ENCODE data around the gene CALCOCO1. TPM values are rescaled to one million over a fixed set of nuclear protein-coding genes. Genes with fewer than 3 reads are reported as not detected.

CALCOCO1 gene
- total and polyA plus RNA-seq, 4 donors: 65.5 to 223 (median 75.9) TPM

DNA sequence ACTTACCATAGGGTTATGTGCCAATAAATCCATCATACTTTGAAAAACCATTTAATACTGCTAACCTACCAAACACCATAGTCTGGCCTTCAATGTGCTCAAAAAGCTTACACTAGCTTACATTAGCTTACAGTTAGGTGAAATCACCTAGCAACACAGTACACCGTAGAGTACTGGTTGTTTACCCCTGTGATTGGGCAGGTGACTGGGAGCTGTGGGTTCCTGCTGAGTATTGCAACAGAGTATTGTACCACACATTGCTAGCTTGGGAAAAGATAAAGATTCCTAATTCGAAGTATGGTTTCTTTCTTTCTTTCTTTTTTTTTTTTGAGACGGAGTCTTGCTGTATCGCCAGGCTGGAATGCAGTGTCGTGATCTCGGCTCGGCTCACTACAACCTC, 56.9 kb downstream of the CALCOCO1 start:
- TF ChIP-seq, protein P1, sequence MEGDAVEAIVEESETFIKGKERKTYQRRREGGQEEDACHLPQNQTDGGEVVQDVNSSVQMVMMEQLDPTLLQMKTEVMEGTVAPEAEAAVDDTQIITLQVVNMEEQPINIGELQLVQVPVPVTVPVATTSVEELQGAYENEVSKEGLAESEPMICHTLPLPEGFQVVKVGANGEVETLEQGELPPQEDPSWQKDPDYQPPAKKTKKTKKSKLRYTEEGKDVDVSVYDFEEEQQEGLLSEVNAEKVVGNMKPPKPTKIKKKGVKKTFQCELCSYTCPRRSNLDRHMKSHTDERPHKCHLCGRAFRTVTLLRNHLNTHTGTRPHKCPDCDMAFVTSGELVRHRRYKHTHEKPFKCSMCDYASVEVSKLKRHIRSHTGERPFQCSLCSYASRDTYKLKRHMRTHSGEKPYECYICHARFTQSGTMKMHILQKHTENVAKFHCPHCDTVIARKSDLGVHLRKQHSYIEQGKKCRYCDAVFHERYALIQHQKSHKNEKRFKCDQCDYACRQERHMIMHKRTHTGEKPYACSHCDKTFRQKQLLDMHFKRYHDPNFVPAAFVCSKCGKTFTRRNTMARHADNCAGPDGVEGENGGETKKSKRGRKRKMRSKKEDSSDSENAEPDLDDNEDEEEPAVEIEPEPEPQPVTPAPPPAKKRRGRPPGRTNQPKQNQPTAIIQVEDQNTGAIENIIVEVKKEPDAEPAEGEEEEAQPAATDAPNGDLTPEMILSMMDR (IDR thresholded peaks at IDR 0.05; ENCODE audit: control extremely low read depth, extremely low read depth): no peak
- no peaks in the 10 kb centered on the region for H3K27me3 ChIP-seq (ENCODE audit: control insufficient read depth in 3 of 3, insufficient read depth in 3 of 3, low read length in 2 of 3)
- DNase-seq (no peak), ATAC-seq (ENCODE audit: insufficient read depth, low FRiP score) (no peak)
- H3K9me3 ChIP-seq (ENCODE audit: control insufficient read depth in 4 of 4, insufficient read depth in 3 of 4, low read length in 3 of 4): no peaks in the 10 kb centered on the region
- WGBS, 2 donors: 91 to 95% methylated on average over 7 of the region's 7 CpGs
- no peak overlapping the region for H3K4me3 ChIP-seq
- H3K4me1 ChIP-seq (ENCODE audit: control insufficient read depth in 5 of 5, insufficient read depth in 5 of 5, low read length in 5 of 5): peaks cover 2 to 8% (median 5%) of the 10 kb centered on the region in 5 donors
- no peak overlapping the region for H3K27ac ChIP-seq (ENCODE audit: low read depth in 1 of 2, low read length in 1 of 2)
- H3K36me3 ChIP-seq (ENCODE audit: control insufficient read depth in 4 of 4, insufficient read depth in 4 of 4, low read length in 4 of 4): peaks cover 24 to 55% (median 37%) of the 10 kb centered on the region in 4 donors
- no peak overlapping the region for H3K9ac ChIP-seq (ENCODE audit: insufficient read depth in 1 of 2, low read length in 2 of 2)

DNA sequence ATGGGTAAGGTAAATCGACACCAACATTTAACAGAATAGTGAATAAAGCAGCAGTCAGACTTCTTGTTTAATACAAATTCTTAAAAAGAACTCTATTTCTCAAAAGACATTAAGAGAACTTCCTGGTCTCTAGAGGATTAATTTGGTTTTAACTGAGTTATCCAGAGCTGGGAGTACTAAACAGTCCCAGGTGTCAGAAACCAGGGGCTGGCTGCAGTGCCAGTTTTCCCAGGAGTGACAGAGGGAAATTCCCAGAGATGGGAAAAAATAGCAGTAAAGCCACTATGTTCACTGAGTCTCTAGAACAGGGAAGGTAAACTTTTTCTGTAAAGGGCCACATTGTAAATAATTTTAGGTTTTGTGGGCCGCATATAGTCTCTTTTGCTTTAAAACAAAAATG, 60.2 kb downstream of the CALCOCO1 start:
- no peaks in the 10 kb centered on the region for H3K9me3 ChIP-seq (ENCODE audit: control insufficient read depth in 4 of 4, insufficient read depth in 3 of 4, low read length in 3 of 4)
- TF ChIP-seq, protein P1 (IDR thresholded peaks at IDR 0.05; ENCODE audit: control extremely low read depth, extremely low read depth): no peak
- H3K36me3 ChIP-seq (ENCODE audit: control insufficient read depth in 4 of 4, insufficient read depth in 4 of 4, low read length in 4 of 4): peaks cover 31 to 56% (median 38%) of the 10 kb centered on the region in 4 donors
- H3K4me1 ChIP-seq (ENCODE audit: control insufficient read depth in 5 of 5, insufficient read depth in 5 of 5, low read length in 5 of 5): peaks cover 0 to 3% (median 0%) of the 10 kb centered on the region in 5 donors
- DNase-seq (no peak), ATAC-seq (ENCODE audit: insufficient read depth, low FRiP score) (no peak)
- H3K4me3 ChIP-seq: no peak overlapping the region
- no peak overlapping the region for H3K9ac ChIP-seq (ENCODE audit: insufficient read depth in 1 of 2, low read length in 2 of 2)
- 94 to 98% methylated on average over 2 of the region's 2 CpGs for WGBS, 2 donors
- no peak overlapping the region for H3K27ac ChIP-seq (ENCODE audit: low read depth in 1 of 2, low read length in 1 of 2)
- no peaks in the 10 kb centered on the region for H3K27me3 ChIP-seq (ENCODE audit: control insufficient read depth in 3 of 3, insufficient read depth in 3 of 3, low read length in 2 of 3)

DNA sequence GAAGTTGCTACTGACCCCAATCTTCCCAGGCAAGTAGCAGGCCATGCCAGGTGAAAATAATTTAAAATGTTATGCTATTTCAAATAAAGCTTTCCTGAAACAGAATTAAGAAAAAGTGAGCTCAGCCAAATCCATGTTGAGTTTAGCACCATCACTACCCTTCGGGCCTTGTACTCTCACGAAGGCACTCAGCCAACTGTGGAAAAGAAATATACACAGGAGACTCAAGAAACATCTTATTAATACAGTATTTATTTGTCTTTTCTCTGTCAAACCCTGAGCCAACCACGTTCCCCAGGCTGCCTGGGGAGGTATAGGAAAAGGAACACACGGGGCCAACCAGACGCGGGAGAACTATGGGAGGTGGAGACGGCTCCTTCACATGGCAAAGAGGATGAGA, 62.3 kb downstream of the CALCOCO1 start:
- no peak overlapping the region for H3K27ac ChIP-seq (ENCODE audit: low read depth in 1 of 2, low read length in 1 of 2)
- H3K27me3 ChIP-seq (ENCODE audit: control insufficient read depth in 3 of 3, insufficient read depth in 3 of 3, low read length in 2 of 3): no peaks in the 10 kb centered on the region
- WGBS, 2 donors: 87 to 92% methylated on average over 7 of the region's 7 CpGs
- TF ChIP-seq, protein P1 (IDR thresholded peaks at IDR 0.05; ENCODE audit: control extremely low read depth, extremely low read depth): no peak
- no peak overlapping the region for H3K4me3 ChIP-seq
- peaks cover 21 to 42% (median 29%) of the 10 kb centered on the region in 4 donors for H3K36me3 ChIP-seq (ENCODE audit: control insufficient read depth in 4 of 4, insufficient read depth in 4 of 4, low read length in 4 of 4)
- peaks cover 0 to 4% (median 0%) of the 10 kb centered on the region in 5 donors for H3K4me1 ChIP-seq (ENCODE audit: control insufficient read depth in 5 of 5, insufficient read depth in 5 of 5, low read length in 5 of 5)
- H3K9me3 ChIP-seq (ENCODE audit: control insufficient read depth in 4 of 4, insufficient read depth in 3 of 4, low read length in 3 of 4): no peaks in the 10 kb centered on the region
- no peak overlapping the region for H3K9ac ChIP-seq (ENCODE audit: insufficient read depth in 1 of 2, low read length in 2 of 2)
- DNase-seq: no peak
- no peak for ATAC-seq (ENCODE audit: insufficient read depth, low FRiP score)

DNA sequence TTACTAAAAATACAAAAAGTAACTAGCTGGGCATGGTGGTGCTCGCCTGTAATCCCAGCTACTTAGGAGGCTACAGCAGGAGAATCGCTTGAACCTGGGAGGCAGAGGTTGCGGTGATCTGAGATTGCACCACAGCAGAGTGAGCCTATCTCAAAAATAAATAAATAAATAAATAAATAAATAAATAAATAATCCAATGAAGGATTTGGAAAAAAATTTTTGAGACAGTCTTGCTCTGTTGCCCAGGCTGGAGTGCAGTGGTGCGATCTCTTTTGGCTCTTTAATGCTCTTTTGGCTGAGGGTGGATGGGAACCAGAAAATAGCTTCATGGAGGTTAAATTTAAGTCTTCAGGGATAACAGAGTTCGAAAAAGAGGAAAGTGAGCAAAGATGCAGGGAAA, 63.1 kb downstream of the CALCOCO1 start:
- H3K36me3 ChIP-seq (ENCODE audit: control insufficient read depth in 4 of 4, insufficient read depth in 4 of 4, low read length in 4 of 4): peaks cover 18 to 34% (median 24%) of the 10 kb centered on the region in 4 donors
- H3K27ac ChIP-seq (ENCODE audit: low read depth in 1 of 2, low read length in 1 of 2): no peak overlapping the region
- TF ChIP-seq, protein P1 (IDR thresholded peaks at IDR 0.05; ENCODE audit: control extremely low read depth, extremely low read depth): no peak
- no peak for ATAC-seq (ENCODE audit: insufficient read depth, low FRiP score)
- DNase-seq: no peak
- 77 to 97% methylated on average over 5 of the region's 5 CpGs for WGBS, 2 donors
- H3K27me3 ChIP-seq (ENCODE audit: control insufficient read depth in 3 of 3, insufficient read depth in 3 of 3, low read length in 2 of 3): no peaks in the 10 kb centered on the region
- peaks cover 0 to 10% (median 7%) of the 10 kb centered on the region in 5 donors for H3K4me1 ChIP-seq (ENCODE audit: control insufficient read depth in 5 of 5, insufficient read depth in 5 of 5, low read length in 5 of 5)
- no peak overlapping the region for H3K9ac ChIP-seq (ENCODE audit: insufficient read depth in 1 of 2, low read length in 2 of 2)
- H3K9me3 ChIP-seq (ENCODE audit: control insufficient read depth in 4 of 4, insufficient read depth in 3 of 4, low read length in 3 of 4): no peaks in the 10 kb centered on the region
- no peak overlapping the region for H3K4me3 ChIP-seq
